IMR-90 (cell line): Measurements from ENCODE around the gene KIF13A. TPM values are rescaled to one million over a fixed set of nuclear protein-coding genes. Genes with fewer than 3 reads are reported as not detected.

Source experiments
- ATAC-seq: fragments of 200-7000 bp; cut with Tn5 transposase; 2 replicates; pipeline ENCODE4 v1.9.1; 2020; ENCODE audit warnings: low read depth, mild to moderate bottlenecking, moderate library complexity
- BruUV-seq: library from RNA; stranded (reverse); fragments of 400-500 nt; replicated peaks from 2 replicates; lab custom pipeline; 2021; lab: Mats Ljungman, UMichigan
- CTCF ChIA-PET: fragments of 300-600 bp; formaldehyde crosslinking; extraction: SDS; loops from one replicate; lab custom pipeline; 2021; ENCODE audit warnings: antibody characterized with exemption; lab: Yijun Ruan, JAX
- POLR2A ChIA-PET: fragments of 300-600 bp; sonication (Branson Sonifier 250); formaldehyde crosslinking; loops from one replicate; lab custom pipeline; 2022; ENCODE audit warnings: antibody characterized with exemption; ENCODE audit not compliant: unreplicated experiment; lab: Charles Lee
- DNase-seq: peaks from one replicate; pipeline ENCODE4 v3.0.0; 2013
- H2AFZ ChIP-seq: replicated peaks from 2 replicates; pipeline ENCODE3; 2013; ENCODE audit warnings: low read length, mild to moderate bottlenecking; ENCODE audit not compliant: poor library complexity
- H2AK5ac ChIP-seq: 2 replicates; pipeline ENCODE4 v1.6.1; 2013; ENCODE audit warnings: low read depth, low read length, inconsistent platforms
- H2AK9ac ChIP-seq: replicated peaks from 2 replicates; pipeline ENCODE3; 2013; ENCODE audit warnings: mild to moderate bottlenecking, low read depth, low read length, moderate library complexity; ENCODE audit not compliant: poor library complexity
- H2BK120ac ChIP-seq: 2 replicates; pipeline ENCODE4 v1.6.1; 2013; ENCODE audit warnings: low read depth, low read length, inconsistent platforms
- H2BK15ac ChIP-seq: 3 replicates; pipeline ENCODE4 v1.6.1; 2013; ENCODE audit warnings: low read depth, low read length, inconsistent platforms
- H2BK20ac ChIP-seq: 2 replicates; pipeline ENCODE4 v1.6.1; 2013; ENCODE audit warnings: low read depth, mild to moderate bottlenecking, inconsistent platforms, low read length, moderate library complexity
- H2BK5ac ChIP-seq: 2 replicates; pipeline ENCODE4 v1.6.1; 2013; ENCODE audit warnings: mild to moderate bottlenecking, low read depth, low read length, inconsistent platforms; ENCODE audit not compliant: poor library complexity, severe bottlenecking
- H3K14ac ChIP-seq: replicated peaks from 2 replicates; pipeline ENCODE4 v1.6.1; 2013; ENCODE audit warnings: low read depth, low read length, inconsistent platforms
- H3K18ac ChIP-seq: 2 replicates; pipeline ENCODE4 v1.6.1; 2013; ENCODE audit warnings: low read depth, low read length, control low read depth
- H3K23ac ChIP-seq: 2 replicates; pipeline ENCODE4 v1.6.1; 2013; ENCODE audit warnings: low read depth, low read length, inconsistent platforms
- H3K27ac ChIP-seq: 2 replicates; pipeline ENCODE4 v1.5.1; 2013; ENCODE audit warnings: mild to moderate bottlenecking, control low read depth, low read length; ENCODE audit not compliant: insufficient read depth
- H3K27me3 ChIP-seq: 2 replicates; pipeline ENCODE4 v1.6.1; 2013; ENCODE audit warnings: low read length; ENCODE audit not compliant: control insufficient read depth, insufficient read depth
- H3K36me3 ChIP-seq: 2 replicates; pipeline ENCODE4 v1.6.1; 2013; ENCODE audit warnings: low read length, mixed read lengths; ENCODE audit not compliant: control insufficient read depth, insufficient read depth
- H3K4ac ChIP-seq: 2 replicates; pipeline ENCODE4 v1.6.1; 2013; ENCODE audit warnings: low read depth, low read length, inconsistent platforms
- H3K4me1 ChIP-seq: 2 replicates; pipeline ENCODE4 v1.6.1; 2013; ENCODE audit warnings: low read length, mixed read lengths; ENCODE audit not compliant: control insufficient read depth, insufficient read depth
- H3K4me2 ChIP-seq: 2 replicates; pipeline ENCODE4 v1.6.1; 2013; ENCODE audit warnings: low read depth, mild to moderate bottlenecking, control low read depth, low read length, moderate library complexity
- H3K4me3 ChIP-seq: 2 replicates; pipeline ENCODE4 v1.5.1; 2013; ENCODE audit warnings: low read depth, mild to moderate bottlenecking, control low read depth, low read length, moderate library complexity; ENCODE audit not compliant: insufficient read depth
- H3K56ac ChIP-seq: 2 replicates; pipeline ENCODE4 v1.6.1; 2013; ENCODE audit warnings: low read length, inconsistent platforms; ENCODE audit not compliant: insufficient read depth; ENCODE audit errors: extremely low read depth
- H3K79me1 ChIP-seq, 2 experiments: 2 replicates each; pipeline ENCODE4 v1.6.1; 2013; ENCODE audit warnings: low read length in 2 of 2, inconsistent platforms in 1 of 2, low read depth in 1 of 2
- H3K9ac ChIP-seq: 2 replicates; pipeline ENCODE4 v1.6.1; 2013; ENCODE audit warnings: low read depth, low read length, control low read depth
- H3K9me1 ChIP-seq: 2 replicates; pipeline ENCODE4 v1.6.1; 2013; ENCODE audit warnings: low read length, inconsistent platforms; ENCODE audit not compliant: insufficient read depth
- H3K9me3 ChIP-seq: 2 replicates; pipeline ENCODE4 v1.6.1; 2013; ENCODE audit warnings: low read length; ENCODE audit not compliant: control insufficient read depth, insufficient read depth
- H4K20me1 ChIP-seq: 2 replicates; pipeline ENCODE4 v1.6.1; 2013; ENCODE audit warnings: low read length, inconsistent platforms; ENCODE audit not compliant: insufficient read depth
- H4K5ac ChIP-seq: 2 replicates; pipeline ENCODE4 v1.6.1; 2013; ENCODE audit warnings: mild to moderate bottlenecking, low read depth, low read length, control low read depth
- H4K8ac ChIP-seq, 2 experiments: 2 replicates each; pipeline ENCODE4 v1.6.1; 2013; ENCODE audit warnings: low read depth in 2 of 2, low read length in 2 of 2, control low read depth in 1 of 2, inconsistent platforms in 1 of 2
- H4K91ac ChIP-seq: 2 replicates; pipeline ENCODE4 v1.6.1; 2013; ENCODE audit warnings: low read depth, low read length, inconsistent platforms; ENCODE audit not compliant: insufficient read depth
- POLR2A ChIP-seq: IDR thresholded peaks from 2 replicates; pipeline ENCODE4 v1.6.1; 2012; ENCODE audit warnings: mild to moderate bottlenecking, low read depth, low read length
- dilution Hi-C: fragments of 300-500 bp; cut with HindIII; formaldehyde crosslinking; loops from one replicate; pipeline ENCODE4 v1.14.3; 2018; ENCODE audit warnings: low sequenced_read_pairs; ENCODE audit not compliant: unreplicated experiment
- in situ Hi-C: fragments of 300-500 bp; cut with MboI; formaldehyde crosslinking; loops from 3 replicates; pipeline ENCODE4 v1.14.3; 2019; ENCODE audit warnings: low sequenced_read_pairs, inconsistent platforms, mixed read lengths
- intact Hi-C: fragments of 100-400 bp; cut with micrococcal nuclease; formaldehyde crosslinking; loops from 2 replicates; pipeline ENCODE4 v1.10.0; 2022
- polyA plus RNA-seq, 3 experiments: library from polyadenylated mRNA; depleted of rRNA; stranded (reverse); fragments of >200 nt; gene quantifications; 2 replicates each; pipeline ENCODE4 v1.2.3, GENCODE V29; 2012; ENCODE audit warnings: low replicate concordance in 1 of 3
- total RNA-seq: library from RNA; depleted of rRNA; stranded (reverse); fragments of >200 nt; gene quantifications from 2 replicates; pipeline ENCODE4 v1.2.3, GENCODE V29; 2012

Gene KIF13A
- total and polyA plus RNA-seq, 2 of the 4 experiments (the other 2 are of a cell fraction): 23.3 to 51.8 TPM

DNA sequence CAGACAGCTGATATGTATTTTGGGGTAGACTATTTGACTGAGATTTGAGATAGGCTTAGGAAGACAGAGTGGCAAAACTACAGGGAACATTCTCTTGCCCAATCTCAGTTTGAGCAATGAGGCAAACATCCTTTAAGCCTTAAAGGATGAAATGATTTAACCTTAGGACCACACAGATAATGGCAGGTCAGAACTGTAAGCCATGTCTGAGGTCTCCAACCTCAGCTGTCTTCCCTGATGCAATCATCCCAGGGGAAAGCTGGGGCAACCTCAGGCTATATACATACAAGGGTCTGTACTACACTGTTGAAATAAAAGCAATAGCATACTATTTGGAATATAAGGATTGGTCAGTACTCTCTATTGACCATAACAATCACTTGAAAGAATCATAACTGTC is 196.9 kb downstream of the KIF13A start:
- Histone ChIP-seq H4K8ac (no peak overlapping the region), H2AK9ac (no peak overlapping the region), H3K9ac (no peak overlapping the region), H3K18ac (no peak overlapping the region), H3K56ac (no peak overlapping the region), H2BK5ac (no peak overlapping the region), H3K4me3 (no peak overlapping the region), H3K27me3 (no peaks in the 10 kb centered on the region), H2AK5ac (no peak overlapping the region), H4K5ac (no peak overlapping the region), H4K91ac (no peak overlapping the region), H4K20me1 (no peaks in the 10 kb centered on the region), H3K14ac (no peak overlapping the region), H2AFZ (no peak overlapping the region), H3K9me1 (peaks cover 3% of the 10 kb centered on the region; the same call in 1 of the 2 replicates), H2BK120ac (no peak overlapping the region), H2BK15ac (no peak overlapping the region), H3K23ac (no peak overlapping the region), H3K27ac (no peak overlapping the region), H3K4ac (no peak overlapping the region), H3K4me1 (no peaks in the 10 kb centered on the region), H3K9me3 (no peaks in the 10 kb centered on the region), H2BK20ac (no peak overlapping the region), H3K4me2 (no peak overlapping the region), H3K36me3 (peaks cover 35% of the 10 kb centered on the region), H3K79me1 (peaks cover 2 to 4% of the 10 kb centered on the region in 2 experiments; a peak in 1 of 4 replicates)
- DNase-seq (no peak), ATAC-seq (0 out of 2 replicates have a peak, but pooled peaks have one; percentile 24)
- BruUV-seq: no TSS peak
- no peak for TF ChIP-seq POLR2A
- dilution Hi-C loops: loop anchor here (10.0 kb wide), 1 partner anchor 116 kb away; no protein-coding TSS in a partner anchor
- in situ Hi-C loops: no loop called here
- intact Hi-C loops: no loop called here
- CTCF ChIA-PET: interaction anchor here (0.6 to 0.8 kb wide), 2 partner anchors 14 to 27 kb away, joined by 3 read pairs; no protein-coding TSS in a partner anchor
- POLR2A ChIA-PET: interaction anchor here (0.6 kb wide), 1 partner anchor 52 kb away, joined by 3 read pairs; no protein-coding TSS in a partner anchor
